ENCODE data around the gene NRG2. TPM values are rescaled to one million over a fixed set of nuclear protein-coding genes. Genes with fewer than 3 reads are reported as not detected.

Gene NRG2
- total RNA-seq, 1 donor from 2014 or later, result under 0.01 TPM

DNA sequence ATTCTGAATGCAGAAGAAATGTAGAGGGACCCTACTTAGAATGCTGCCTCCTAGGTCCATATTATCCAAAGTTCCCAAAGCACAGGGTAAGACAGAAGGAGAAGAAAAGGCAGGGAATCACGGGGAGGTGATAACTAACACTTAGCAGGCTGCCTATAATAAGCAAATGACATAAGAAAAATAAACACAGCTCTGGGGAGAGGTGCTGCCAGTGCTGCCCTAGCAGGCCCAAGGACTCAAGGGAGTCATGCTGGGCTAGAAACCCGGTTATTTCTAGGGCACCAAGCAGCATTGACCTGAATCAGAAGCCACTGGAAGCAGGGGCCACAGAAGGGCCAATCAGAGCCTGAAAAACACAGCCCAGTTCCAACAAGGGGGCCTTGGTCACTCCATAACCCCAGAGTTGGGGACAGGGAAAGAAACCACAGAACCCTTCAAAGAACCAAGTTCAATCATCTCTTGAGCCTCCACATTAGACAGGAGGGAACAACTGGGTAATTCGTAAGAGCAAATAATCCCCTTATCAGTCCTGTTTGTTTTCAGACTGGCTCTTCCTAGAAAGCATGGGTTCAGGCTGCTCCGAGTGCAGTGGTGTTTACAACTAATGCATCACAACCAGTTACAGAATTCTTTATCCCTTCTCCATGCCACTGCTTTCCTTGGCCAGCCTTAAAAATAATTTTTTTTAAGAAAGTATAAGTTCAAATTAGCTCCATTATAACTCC lies 24.0 kb downstream of the NRG2 start:
- no peak for DNase-seq (ENCODE audit: low read depth)
- Histone ChIP-seq H3K4me3 (ENCODE audit: low read depth, low read length) (no peak overlapping the region), H3K36me3 (ENCODE audit: control insufficient read depth, insufficient read depth, low read length) (no peaks in the 10 kb centered on the region), H3K27me3 (ENCODE audit: control insufficient read depth, insufficient read depth, low read length) (peaks cover 6% of the 10 kb centered on the region)
- TF ChIP-seq, protein P1, sequence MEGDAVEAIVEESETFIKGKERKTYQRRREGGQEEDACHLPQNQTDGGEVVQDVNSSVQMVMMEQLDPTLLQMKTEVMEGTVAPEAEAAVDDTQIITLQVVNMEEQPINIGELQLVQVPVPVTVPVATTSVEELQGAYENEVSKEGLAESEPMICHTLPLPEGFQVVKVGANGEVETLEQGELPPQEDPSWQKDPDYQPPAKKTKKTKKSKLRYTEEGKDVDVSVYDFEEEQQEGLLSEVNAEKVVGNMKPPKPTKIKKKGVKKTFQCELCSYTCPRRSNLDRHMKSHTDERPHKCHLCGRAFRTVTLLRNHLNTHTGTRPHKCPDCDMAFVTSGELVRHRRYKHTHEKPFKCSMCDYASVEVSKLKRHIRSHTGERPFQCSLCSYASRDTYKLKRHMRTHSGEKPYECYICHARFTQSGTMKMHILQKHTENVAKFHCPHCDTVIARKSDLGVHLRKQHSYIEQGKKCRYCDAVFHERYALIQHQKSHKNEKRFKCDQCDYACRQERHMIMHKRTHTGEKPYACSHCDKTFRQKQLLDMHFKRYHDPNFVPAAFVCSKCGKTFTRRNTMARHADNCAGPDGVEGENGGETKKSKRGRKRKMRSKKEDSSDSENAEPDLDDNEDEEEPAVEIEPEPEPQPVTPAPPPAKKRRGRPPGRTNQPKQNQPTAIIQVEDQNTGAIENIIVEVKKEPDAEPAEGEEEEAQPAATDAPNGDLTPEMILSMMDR (IDR thresholded peaks at IDR 0.05; ENCODE audit: insufficient read depth, low read length, severe bottlenecking), result no peak
- FAIRE-seq, result no peak

DNA sequence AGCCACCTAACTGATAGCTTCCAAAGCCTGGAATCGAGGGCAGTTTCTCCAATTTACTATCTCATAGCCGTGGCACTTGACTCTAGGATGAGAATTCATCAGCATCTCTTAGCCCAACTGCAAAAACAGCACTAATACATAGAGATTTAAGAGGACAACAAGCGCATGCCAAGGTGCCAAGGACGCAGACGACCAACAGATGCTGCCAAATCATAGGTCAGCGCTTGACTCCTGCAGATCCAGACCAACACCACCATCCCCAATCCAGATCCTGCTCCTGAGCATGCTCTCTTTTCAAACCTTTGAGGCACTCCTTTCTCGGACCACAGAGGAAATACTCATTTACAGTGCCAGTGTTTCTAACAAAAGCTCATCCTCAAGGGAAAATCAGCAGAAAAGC lies 24.6 kb downstream of the NRG2 start:
- TF ChIP-seq, protein P1 (IDR thresholded peaks at IDR 0.05; ENCODE audit: insufficient read depth, low read length, severe bottlenecking), result no peak
- Histone ChIP-seq H3K4me3 (ENCODE audit: low read depth, low read length) (no peak overlapping the region), H3K27me3 (ENCODE audit: control insufficient read depth, insufficient read depth, low read length) (peaks cover 8% of the 10 kb centered on the region), H3K36me3 (ENCODE audit: control insufficient read depth, insufficient read depth, low read length) (no peaks in the 10 kb centered on the region)
- DNase-seq (ENCODE audit: low read depth), result no peak
- FAIRE-seq, result no peak

DNA sequence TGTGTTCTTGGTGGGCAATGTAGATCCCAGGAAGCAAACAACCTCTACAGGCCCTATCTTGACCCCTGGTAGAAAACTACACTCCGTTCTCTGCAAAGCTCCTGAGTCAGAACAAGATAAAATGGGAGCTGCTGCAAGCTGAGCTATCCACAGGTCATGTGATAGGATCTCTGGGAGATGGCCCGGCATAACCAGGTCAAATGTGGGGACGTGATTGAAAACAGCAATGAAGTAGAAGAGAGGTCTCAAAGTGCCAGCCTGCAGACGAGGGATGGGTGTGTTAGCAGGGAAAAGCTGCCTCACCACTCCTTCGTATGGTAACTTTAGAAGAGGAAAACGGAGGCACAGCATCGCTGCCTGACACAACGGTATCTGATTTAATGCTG lies 25.0 kb downstream of the NRG2 start:
- H3K4me3 ChIP-seq (ENCODE audit: low read depth, low read length), result no peak overlapping the region
- peaks cover 8% of the 10 kb centered on the region for H3K27me3 ChIP-seq (ENCODE audit: control insufficient read depth, insufficient read depth, low read length)
- DNase-seq (ENCODE audit: low read depth) (no peak), FAIRE-seq (peak; percentile 47)
- TF ChIP-seq, protein P1 (IDR thresholded peaks at IDR 0.05; ENCODE audit: insufficient read depth, low read length, severe bottlenecking), result no peak
- H3K36me3 ChIP-seq (ENCODE audit: control insufficient read depth, insufficient read depth, low read length), result no peaks in the 10 kb centered on the region

DNA sequence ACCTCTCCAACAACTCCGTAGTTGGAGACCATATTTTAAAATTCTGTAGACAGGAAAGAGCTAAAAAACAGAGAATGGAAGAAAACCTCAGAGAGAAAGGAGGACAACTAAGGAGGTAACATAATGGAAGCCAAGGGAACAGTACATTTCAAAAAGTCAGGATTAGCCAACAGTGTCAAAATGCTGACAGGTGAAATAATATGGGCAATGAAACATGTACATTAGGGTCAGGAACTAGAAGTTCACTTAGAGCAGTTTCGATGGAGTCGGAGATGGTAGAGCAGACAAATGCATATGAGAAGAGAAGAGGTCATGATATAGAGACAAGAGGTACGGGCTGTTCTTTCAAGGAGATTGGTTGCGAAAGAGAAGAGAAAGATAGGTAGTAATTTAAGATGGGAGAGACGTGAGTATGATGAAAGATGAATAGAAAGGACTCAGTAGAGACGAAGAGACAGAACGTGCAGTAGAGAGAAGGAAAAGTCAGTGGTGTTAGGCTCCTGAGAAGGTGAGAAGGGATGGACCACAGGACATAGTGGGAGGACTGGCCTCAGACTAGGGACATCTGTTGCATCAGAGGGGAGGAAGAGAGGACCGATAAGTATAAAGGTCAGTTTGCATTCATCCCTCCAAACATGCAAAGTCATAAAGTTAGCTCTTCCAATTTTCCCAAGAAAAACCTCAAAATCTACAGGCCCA lies 25.6 kb downstream of the NRG2 start:
- peaks cover 10% of the 10 kb centered on the region for H3K27me3 ChIP-seq (ENCODE audit: control insufficient read depth, insufficient read depth, low read length)
- TF ChIP-seq, protein P1 (IDR thresholded peaks at IDR 0.05; ENCODE audit: insufficient read depth, low read length, severe bottlenecking), result no peak
- DNase-seq (ENCODE audit: low read depth), result no peak
- H3K36me3 ChIP-seq (ENCODE audit: control insufficient read depth, insufficient read depth, low read length), result no peaks in the 10 kb centered on the region
- H3K4me3 ChIP-seq (ENCODE audit: low read depth, low read length), result no peak overlapping the region
- no peak for FAIRE-seq

DNA sequence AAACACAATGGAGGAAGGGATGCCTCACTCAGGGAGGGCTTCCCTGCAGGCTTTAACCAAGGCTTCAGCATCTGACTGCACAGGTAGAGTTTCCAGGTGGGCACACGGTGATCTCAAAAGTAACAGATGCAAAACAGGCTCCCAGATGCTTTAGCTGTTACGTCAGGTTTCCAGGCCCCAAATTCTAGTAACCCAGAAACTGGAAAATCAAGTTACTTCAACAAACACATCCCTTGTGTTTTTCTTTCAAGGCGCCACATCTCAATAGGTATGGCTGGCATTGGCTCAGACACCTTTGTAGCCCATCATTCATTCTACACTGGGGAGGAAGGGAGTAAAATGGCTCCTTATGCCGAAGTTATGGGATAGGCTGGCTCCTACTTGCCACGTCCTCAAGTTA lies 27.4 kb downstream of the NRG2 start:
- H3K4me3 ChIP-seq (ENCODE audit: low read depth, low read length), result no peak overlapping the region
- no peaks in the 10 kb centered on the region for H3K36me3 ChIP-seq (ENCODE audit: control insufficient read depth, insufficient read depth, low read length)
- TF ChIP-seq, protein P1 (IDR thresholded peaks at IDR 0.05; ENCODE audit: insufficient read depth, low read length, severe bottlenecking), result no peak
- no peak for DNase-seq (ENCODE audit: low read depth)
- H3K27me3 ChIP-seq (ENCODE audit: control insufficient read depth, insufficient read depth, low read length), result peaks cover 8% of the 10 kb centered on the region
- FAIRE-seq, result no peak

Data from bronchial epithelial cell (primary cell).